ENCODE measurements around the gene GLRB. TPM values are rescaled to one million over a fixed set of nuclear protein-coding genes. Genes with fewer than 3 reads are reported as not detected.

GLRB gene
- total RNA-seq (2022; extraction: Qiagen RNA extraction; ENCODE audit: low read depth): 0.45 to 0.85 TPM (median 0.76 TPM) in 5 replicates

DNA sequence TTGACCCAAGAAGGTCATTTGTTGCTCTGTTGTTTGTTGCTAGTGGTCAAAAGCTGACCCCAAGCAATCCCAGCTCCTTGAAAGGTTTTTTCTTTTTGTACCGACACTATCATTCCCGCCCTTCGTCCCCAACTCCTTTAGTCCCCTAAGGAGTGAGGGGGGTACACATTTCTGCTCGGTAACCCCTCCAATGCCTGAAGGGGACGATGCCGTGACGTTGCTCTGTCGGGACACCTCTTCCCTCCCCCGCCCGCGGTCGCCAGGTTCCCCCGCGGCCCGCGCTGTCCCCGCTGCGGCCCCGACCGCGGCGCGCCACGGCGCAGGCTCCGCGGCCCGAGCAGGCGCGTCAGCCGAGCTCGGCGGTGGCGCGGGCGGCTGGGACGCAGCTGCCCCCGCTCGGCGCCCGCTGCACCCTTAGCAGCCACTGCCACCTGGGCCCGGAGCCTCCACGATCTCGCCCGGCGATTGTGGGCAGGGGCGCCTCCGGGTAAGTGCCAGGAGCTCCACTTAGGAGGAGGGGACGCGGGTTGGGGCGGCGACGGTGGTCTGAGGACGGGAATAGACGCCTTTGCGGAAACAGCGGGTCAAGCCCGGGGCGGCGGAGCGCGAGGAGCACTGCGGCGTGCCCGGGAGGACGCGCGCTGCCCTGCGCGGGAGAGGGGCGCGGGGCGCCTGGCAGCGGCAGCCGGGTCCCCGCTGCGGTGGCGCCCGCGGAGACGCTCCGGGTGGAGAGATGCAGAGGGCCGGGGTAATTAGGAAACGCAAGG lies at the start of gene GLRB:
Gene GLRB, plus strand, starts transcription at position 340 of the 767 bp plus-strand sequence. CDS start 1,875 bp downstream, outside the sequence.

DNA sequence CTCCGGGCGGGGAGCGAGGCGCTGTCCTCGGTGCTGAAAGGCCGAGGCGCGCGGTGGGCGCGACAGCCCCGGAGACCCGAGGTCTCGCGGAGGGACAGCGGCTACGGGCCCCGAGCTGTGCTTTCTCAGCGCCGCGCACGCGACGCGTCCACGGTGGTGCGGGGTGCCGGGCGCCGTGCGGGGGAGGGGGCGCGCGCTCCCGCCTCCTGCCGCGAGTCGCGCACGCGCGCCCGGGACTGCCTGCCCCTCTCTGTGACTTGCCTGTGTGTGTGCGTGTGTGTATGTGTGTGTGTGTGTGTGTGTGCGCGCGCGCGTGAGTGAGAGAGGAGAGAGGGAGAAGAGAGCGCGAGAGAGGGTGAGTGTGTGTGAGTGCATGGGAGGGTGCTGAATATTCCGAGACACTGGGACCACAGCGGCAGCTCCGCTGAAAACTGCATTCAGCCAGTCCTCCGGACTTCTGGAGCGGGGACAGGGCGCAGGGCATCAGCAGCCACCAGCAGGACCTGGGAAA lies 144.5 kb downstream of the GLRB start, which contains the start of gene GRIA2:
Gene GRIA2, plus strand, starts transcription at position 358 of the 511 bp plus-strand sequence. CDS start 315 bp downstream, outside the sequence.

Other genes with a start within 250 kb of the GLRB start
- gene PDGFC, start 104.4 kb upstream of the GLRB start, total RNA-seq (2022; extraction: Qiagen RNA extraction; ENCODE audit: low read depth): 2.5 to 5.1 TPM (median 2.9 TPM) in 5 replicates
- not detected in 5 replicates for gene GRIA2, start 144.6 kb downstream of the GLRB start, total RNA-seq (2022; extraction: Qiagen RNA extraction; ENCODE audit: low read depth)

All from A549 treated with RU486 at 1 μM for 4 hours (cell line).